WERI-Rb-1 (cell line): Measurements from ENCODE around the gene PRSS36.

Experiments used
- DNase-seq: peaks from one replicate; pipeline ENCODE4 v3.0.0-alpha.2; 2020
- H3K27ac ChIP-seq: fragments of 250-450 bp; sonication (Bioruptor Pico); 2 replicates; pipeline ENCODE4 v1.5.1; 2020; ENCODE audit warnings: mild to moderate bottlenecking, moderate library complexity
- H3K27me3 ChIP-seq: fragments of 250-450 bp; sonication (Bioruptor Pico); 2 replicates; pipeline ENCODE4 v1.5.1; 2021; ENCODE audit warnings: mild to moderate bottlenecking, low read depth, moderate library complexity; ENCODE audit not compliant: insufficient read depth, severe bottlenecking
- H3K36me3 ChIP-seq: fragments of 250-450 bp; sonication (Bioruptor Pico); 2 replicates; pipeline ENCODE4 v1.5.1; 2020; ENCODE audit warnings: mild to moderate bottlenecking, moderate library complexity
- H3K4me3 ChIP-seq: 2 replicates; pipeline ENCODE4 v1.5.1; 2011; ENCODE audit warnings: low read depth, mild to moderate bottlenecking, control low read depth, low read length
- H3K9me3 ChIP-seq: fragments of 250-450 bp; sonication (Bioruptor Pico); 2 replicates; pipeline ENCODE4 v1.5.1; 2021; ENCODE audit warnings: mild to moderate bottlenecking, moderate library complexity; ENCODE audit not compliant: severe bottlenecking
- CTCF ChIP-seq: IDR thresholded peaks from 2 replicates; pipeline ENCODE4 v1.5.1; 2011; ENCODE audit warnings: low read depth, mild to moderate bottlenecking, control low read depth, inconsistent platforms, low read length

Gene PRSS36

GRCh38 chr16:31190061-31190460 lies 40.2 kb upstream of the PRSS36 start:
- H3K36me3 ChIP-seq = peaks cover 100% of the 10 kb centered on the region
- no peak for DNase-seq
- no peak overlapping the region for H3K4me3 ChIP-seq
- H3K27ac ChIP-seq = no peak overlapping the region
- H3K27me3 ChIP-seq = no peaks in the 10 kb centered on the region
- no peaks in the 10 kb centered on the region for H3K9me3 ChIP-seq
- TF ChIP-seq CTCF = no peak

- Histone ChIP-seq H3K27ac (no peak overlapping the region), H3K36me3 (peaks cover 100% of the 10 kb centered on the region), H3K4me3 (no peak overlapping the region), H3K9me3 (no peaks in the 10 kb centered on the region), H3K27me3 (no peaks in the 10 kb centered on the region)
- TF ChIP-seq CTCF = no peak
- no peak for DNase-seq
These were observed 39.5 kb upstream of the PRSS36 start for GRCh38 chr16:31189412-31189778.

GRCh38 chr16:31188450-31189411 lies 38.9 kb upstream of the PRSS36 start:
- Histone ChIP-seq H3K36me3 (peaks cover 99% of the 10 kb centered on the region), H3K4me3 (no peak overlapping the region), H3K9me3 (no peaks in the 10 kb centered on the region), H3K27ac (no peak overlapping the region), H3K27me3 (no peaks in the 10 kb centered on the region)
- no peak for DNase-seq
- TF ChIP-seq CTCF = no peak

GRCh38 chr16:31187808-31188189 lies 37.9 kb upstream of the PRSS36 start:
- peaks cover 99% of the 10 kb centered on the region for H3K36me3 ChIP-seq
- TF ChIP-seq CTCF = no peak
- H3K9me3 ChIP-seq = no peaks in the 10 kb centered on the region
- H3K27me3 ChIP-seq = no peaks in the 10 kb centered on the region
- no peak overlapping the region for H3K27ac ChIP-seq
- H3K4me3 ChIP-seq = no peak overlapping the region
- no peak for DNase-seq

GRCh38 chr16:31186930-31187807 lies 37.3 kb upstream of the PRSS36 start:
- no peak for DNase-seq
- no peak for TF ChIP-seq CTCF
- Histone ChIP-seq H3K27me3 (no peaks in the 10 kb centered on the region), H3K36me3 (peaks cover 99% of the 10 kb centered on the region), H3K27ac (no peak overlapping the region), H3K4me3 (no peak overlapping the region), H3K9me3 (no peaks in the 10 kb centered on the region)
